GM19468 (cell line): ENCODE data around the gene CACNG3.
"Not testable (repeated sequence)": the region's sequence is repeated elsewhere in the genome, so short reads cannot be mapped to it uniquely, and the experiment has no call there.

Source experiments
- ATAC-seq: cut with Tn5 transposase; IDR thresholded peaks from one replicate; pipeline ENCODE4 v1.9.1; 2021; ENCODE audit warnings: mild to moderate bottlenecking, moderate library complexity, moderate number of reproducible peaks; ENCODE audit not compliant: unreplicated experiment; ENCODE audit errors: extremely low read depth

The CACNG3 gene

DNA sequence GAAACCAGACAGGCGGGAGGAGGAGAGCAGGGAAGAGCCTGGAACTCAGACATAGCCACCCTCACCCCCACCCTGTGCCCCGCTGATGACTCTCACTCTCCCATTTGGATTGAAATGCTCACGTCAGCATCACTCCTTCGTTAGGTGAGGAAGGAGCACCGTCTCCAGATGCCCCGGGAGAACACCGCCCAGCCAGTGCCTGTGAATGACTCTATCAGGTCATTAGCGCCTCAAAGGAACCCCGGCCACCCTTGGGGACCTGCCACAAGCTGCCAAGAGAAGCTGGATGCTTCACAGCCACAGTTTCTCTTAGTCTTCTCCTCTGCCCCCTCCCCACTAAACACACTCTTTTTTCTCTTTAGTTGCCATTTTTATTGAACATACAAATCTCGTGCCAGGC, 66.0 kb downstream of the CACNG3 start:
- ATAC-seq = no peak

DNA sequence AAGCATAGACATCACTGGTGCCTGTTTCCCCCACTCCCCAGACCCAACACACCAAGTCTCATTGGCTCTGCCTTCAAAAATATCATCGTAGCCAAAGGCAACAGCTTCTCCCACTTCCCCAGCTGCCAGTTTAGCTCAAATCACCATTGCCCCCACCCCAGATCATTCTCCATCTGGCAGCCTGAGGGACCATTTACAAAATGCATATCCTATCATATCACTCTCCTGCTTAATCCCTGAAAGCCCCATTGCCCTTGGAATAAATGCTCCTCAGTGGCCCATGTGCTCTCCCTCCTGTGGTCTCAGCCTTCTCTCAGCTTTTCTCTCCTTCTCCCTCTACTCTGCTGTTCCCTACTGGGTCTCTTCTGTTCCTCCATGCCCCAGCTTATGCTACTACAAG, 68.3 kb downstream of the CACNG3 start:
- no peak for ATAC-seq

DNA sequence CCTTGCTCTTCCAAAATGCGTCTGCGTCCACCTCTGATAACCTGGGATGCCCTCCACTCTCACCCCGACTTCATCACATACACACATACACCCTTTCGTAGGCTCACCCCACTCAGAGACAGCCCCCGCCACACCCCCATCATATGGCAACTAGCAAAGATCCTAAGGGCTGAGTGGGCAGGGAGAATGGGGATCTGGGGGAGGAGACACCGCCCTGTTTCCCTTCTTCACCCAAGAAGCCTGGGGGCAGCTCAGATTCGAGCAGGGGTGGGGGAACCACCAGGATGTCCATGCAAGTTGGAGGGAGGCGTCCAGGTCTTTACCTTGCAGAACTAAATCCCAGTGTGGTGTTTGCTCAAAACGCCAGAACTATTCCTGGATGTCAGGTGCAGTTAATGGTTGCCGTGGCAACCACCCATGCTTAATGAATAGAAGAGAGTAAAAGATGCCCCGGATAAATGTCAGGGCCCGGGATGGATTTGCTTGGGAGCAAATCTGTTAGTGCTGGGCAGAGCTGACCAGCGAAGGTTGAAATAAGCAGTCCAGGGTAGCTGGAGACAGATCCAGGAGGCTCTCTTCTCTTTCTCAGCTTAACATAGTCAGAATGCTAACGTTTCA, 72.8 kb downstream of the CACNG3 start:
- ATAC-seq = no peak

- ATAC-seq = no peak
Observed at GRCh38 chr16:24332178-24332577, 76.0 kb downstream of the CACNG3 start.

- ATAC-seq = no peak
Observed at GRCh38 chr16:24332582-24333090, 76.5 kb downstream of the CACNG3 start.

GRCh38 chr16:24336491-24336890, 80.4 kb downstream of the CACNG3 start:
- no peak for ATAC-seq

- ATAC-seq = no peak
Observed at GRCh38 chr16:24337013-24337412, 80.9 kb downstream of the CACNG3 start.

- not testable (repeated sequence) for ATAC-seq
Observed at GRCh38 chr16:24343829-24344228, 87.7 kb downstream of the CACNG3 start.

- no peak for ATAC-seq
Observed at GRCh38 chr16:24344784-24345183, 88.6 kb downstream of the CACNG3 start.

DNA sequence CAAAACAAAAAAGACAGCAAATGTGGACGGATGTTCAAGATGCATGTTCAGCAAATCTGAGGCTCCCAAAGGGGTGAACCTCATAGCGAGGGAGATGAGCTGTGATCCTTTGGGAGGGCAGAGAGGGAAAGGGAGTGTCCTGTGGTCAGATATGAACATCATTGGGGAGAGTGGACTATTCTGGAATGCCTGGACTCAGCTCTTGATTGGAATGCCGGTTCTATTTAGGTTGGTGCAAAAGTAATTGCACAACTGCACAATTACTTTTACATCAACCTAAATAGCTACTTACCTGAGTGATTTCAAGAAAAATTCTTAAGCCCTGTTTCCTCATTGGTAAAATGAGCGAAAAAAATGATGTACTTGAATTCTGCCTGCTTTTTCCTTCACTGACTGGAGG, 89.6 kb downstream of the CACNG3 start:
- ATAC-seq = no peak

GRCh38 chr16:24346734-24347133, 90.6 kb downstream of the CACNG3 start:
- no peak for ATAC-seq

DNA sequence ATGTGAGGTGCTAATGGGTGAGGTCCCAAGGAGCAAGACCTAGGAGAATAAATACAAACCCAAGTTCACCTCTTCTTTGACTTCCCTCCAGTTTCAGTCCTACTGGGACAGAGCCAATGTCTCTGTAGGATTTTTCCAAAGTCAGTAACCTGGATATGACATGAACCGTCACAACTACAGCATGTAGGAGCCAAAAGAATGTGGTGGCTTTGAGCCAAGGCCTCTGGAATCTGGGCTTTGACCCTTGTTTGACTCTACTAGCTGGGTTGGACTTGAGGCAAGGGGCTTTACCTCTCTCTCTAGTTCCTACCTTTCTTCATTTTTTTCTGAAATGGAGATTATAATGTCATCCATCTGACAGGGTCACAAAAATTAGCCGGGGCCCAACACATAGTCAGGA, 91.4 kb downstream of the CACNG3 start:
- no peak for ATAC-seq

DNA sequence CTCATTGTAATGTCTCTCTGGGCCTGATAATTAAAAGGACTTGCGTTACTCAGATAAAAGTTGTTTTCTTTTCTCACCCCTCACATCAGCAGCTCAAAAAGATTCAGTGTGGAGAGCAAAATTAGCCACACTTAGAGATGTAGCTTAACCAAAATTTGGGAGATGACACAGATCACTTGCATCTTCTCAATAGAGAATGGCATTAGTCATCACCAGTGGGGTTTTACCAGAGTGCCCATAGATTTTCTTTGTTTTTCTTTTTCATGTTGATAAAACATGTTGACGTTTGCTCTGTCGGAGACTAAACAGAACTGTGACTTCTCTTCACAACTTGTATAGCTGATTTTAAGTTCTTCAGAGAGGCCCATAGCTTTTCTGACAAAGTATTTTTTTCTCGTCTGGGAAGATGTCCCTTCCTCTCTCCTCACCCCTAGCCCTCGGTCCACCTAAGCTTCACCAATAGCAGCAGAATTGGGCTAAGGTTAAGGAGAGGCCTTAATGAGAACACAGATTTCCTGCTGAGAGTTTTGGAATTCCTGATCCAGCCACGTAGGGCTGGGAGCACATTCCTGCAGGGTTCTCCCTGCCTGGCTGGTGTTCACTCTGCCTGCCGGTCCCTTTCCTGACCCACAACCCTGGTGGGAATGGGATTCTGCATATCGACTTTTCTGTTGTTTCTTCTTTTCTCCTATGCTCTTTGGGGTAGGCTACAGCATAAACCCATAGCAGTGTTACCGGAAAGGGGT, 92.6 kb downstream of the CACNG3 start:
- no peak for ATAC-seq

DNA sequence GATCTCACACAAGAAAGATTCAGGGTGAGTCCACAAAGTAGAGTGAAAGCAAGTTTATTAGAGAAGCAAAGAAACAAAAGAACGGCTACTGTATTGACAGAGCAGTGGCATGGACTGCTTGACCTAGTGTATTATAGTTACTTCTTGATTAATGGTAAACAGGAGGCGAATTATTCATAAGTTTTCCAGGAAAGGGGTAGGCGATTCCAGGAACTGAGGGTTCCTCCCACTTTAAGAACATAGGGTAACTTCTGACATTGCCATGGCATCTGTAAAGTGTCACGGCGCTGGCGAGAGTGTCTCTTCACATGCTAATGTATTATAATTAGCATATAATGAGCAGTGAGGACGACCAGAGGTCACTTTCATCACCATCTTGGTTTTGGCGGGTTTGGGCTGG, 93.2 kb downstream of the CACNG3 start:
- no peak for ATAC-seq

- no peak for ATAC-seq
Observed at GRCh38 chr16:24352746-24353145, 96.6 kb downstream of the CACNG3 start.

DNA sequence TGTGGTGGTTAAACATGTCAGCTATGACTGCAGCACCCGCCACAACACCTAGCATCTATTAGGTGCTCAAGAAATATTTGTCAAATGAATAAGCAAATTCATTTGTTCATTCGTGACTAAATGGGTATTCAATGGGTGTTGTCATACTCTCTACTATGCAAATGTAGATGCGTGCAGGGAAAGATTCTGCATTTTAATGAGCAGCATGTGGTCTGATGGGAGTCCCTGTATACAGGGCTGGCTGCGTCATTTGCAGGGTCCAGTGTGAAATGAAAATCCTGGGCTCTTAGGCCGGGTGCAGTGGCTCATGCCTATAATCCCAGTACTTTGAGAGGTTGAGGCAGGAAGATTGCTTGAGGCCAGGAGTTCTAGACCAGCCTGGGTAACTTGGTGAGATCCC, 97.5 kb downstream of the CACNG3 start:
- no peak for ATAC-seq

GRCh38 chr16:24357511-24357910, 101.4 kb downstream of the CACNG3 start:
- no peak for ATAC-seq

- ATAC-seq = no peak
Observed at GRCh38 chr16:24358117-24358516, 102.0 kb downstream of the CACNG3 start.

GRCh38 chr16:24359490-24359889, 103.4 kb downstream of the CACNG3 start:
- no peak for ATAC-seq

DNA sequence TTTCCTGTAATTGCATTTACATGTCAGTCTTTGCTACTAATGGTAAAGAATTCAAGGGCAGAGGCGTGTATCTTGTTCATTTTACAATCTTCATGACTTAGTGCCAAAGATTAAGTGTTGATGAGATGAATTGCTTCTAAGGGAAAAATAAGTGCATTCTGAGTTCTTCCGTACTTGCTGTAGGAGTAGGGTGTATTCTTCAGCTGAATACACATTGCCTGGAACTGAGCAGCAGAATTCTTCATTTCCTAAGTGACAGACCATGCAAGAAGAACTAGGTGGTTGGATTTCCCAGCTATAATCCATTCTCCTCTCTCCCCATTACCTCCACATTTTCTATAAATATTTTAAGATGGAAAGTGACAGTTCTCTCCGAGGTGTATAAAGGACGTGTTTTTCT, 104.8 kb downstream of the CACNG3 start:
- no peak for ATAC-seq

DNA sequence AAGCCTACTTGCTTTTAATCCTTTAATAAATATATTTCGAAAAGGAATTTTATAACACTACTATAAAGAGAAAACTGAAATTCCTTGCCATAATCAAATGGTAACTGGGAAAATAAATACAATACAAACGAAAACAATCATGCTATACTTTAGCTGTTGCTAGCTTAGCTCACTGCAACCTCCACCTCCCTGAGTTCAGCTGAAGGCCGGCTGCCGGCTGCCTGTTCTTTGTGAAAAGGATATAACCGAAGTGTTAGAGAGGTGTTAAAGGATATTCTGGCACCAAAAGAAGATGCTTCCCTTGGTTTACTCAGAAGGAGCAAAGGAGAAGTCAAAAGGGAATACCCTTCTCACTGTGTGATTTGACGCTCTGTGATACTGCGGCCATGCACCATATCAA, 108.5 kb downstream of the CACNG3 start:
- no peak for ATAC-seq

GRCh38 chr16:24367186-24367710, 111.1 kb downstream of the CACNG3 start:
- no peak for ATAC-seq
